Embryonic facial prominence (tissue), 1 donor: ENCODE data around the gene CCDC117.
"Not testable (repeated sequence)": the region's sequence is repeated elsewhere in the genome, so short reads cannot be mapped to it uniquely, and the experiment has no call there.

Source experiments
- DNase-seq: peaks from one replicate; pipeline ENCODE4 v3.0.0-alpha.2; 2016; ENCODE audit errors: extremely low spot score

The CCDC117 gene

DNA sequence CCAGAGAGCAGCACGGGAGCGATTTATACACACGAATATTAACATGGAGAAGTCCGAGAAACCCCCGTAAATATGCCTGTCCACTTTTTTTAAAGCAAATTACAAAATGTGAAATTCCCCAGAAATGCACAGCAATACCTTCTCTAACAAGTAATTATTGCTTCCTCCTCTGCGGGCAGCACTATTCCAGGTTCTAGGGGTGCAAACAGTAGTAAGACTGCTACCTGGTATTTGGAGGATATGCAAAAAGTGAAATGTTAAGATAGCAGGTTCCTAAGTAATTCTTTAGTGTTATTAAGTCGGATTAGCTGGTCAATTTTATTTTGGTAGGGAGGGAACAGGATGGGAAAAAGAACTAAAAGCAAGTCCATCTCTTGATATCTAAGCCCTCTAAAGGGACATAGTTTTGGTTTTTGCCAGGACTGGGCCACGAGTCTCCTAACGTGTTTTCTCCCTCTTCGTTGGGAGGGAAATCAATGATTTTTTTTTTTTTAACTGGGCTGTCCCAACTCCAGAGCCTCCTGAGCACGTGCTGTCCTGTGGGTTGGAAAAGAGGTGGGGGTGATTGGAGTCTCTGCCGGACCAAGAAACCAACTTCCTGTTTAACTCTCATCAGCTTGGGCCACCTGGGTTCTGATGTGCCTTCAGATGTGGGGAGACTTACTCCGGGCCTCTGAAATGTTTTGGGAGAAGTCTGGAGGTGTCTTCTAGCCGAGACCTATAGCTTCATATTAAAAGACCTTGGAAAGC lies 29.5 kb downstream of the CCDC117 start:
- DNase-seq: no peak

DNA sequence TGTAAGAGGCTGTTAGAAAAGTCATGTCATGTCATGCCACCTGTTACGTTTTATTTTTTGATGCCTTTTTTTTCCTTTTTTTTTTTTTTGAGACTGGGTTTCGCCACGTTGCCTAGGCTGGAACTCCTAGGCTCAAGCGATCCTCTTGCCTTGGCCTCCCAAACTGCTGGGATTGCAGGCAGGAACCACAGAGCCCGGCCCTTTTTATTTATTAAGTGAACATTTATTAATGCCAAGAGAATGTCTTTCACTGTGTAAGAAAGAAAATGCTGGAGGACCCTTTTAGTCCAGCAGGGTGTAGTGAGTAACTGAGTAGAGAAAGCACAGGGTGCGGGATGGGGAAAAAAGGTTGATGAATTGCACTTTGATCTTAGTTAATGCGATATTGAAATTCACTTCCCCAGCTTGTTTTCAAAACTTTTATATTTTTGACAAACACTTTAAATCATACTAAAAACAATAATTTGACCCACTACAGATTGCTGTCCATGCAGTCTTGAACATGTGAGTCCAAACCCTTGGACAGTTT lies 30.2 kb downstream of the CCDC117 start:
- no peak for DNase-seq

DNA sequence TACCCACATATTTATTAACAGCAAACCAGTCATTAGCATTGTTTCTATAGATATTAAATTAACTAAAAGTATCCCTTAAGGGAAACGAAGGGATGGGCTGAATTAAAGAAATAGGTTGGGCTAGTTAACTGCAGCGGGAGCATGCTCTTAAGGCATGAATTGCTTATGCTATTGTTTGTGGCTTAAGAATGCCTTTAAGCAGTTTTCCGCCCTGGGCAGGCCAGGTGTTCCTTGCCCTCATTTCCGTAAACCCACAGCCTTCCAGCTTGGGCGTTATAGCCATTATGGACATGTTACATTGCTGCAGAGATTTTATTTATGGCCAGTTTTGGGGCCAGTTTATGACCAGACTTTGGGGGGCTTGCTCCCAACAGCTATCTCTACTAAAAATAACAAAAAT lies 32.9 kb downstream of the CCDC117 start:
- not testable (repeated sequence) for DNase-seq

DNA sequence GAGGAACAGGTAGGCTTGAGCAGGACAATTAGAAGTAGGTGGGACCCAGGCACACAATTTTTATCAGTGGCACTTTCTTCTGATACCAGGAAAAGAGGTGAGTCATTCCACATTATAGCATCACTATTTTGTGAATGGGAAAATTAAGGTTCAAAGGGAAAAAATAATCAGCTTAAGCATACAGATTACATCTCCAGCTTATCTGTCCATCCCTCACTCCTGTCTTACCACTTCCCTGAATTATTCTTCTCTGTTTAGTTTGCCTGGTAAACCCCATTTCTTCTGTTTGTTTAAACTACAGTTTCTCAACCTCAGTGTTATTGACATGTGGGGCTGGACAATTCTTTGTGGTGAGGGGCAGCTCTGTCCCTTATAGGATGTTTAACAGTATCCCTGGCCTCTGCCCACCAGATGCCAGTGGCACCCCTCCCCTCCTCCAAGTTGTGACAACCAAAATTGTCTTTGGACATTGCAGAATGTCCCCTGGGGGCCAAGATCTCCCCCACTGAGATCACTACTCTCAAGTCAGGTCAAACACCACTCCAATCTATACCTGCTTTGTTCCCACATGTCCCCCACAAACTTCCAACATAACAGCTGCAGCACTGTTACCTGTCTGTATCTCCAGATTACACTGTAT lies 36.3 kb downstream of the CCDC117 start:
- no peak for DNase-seq

DNA sequence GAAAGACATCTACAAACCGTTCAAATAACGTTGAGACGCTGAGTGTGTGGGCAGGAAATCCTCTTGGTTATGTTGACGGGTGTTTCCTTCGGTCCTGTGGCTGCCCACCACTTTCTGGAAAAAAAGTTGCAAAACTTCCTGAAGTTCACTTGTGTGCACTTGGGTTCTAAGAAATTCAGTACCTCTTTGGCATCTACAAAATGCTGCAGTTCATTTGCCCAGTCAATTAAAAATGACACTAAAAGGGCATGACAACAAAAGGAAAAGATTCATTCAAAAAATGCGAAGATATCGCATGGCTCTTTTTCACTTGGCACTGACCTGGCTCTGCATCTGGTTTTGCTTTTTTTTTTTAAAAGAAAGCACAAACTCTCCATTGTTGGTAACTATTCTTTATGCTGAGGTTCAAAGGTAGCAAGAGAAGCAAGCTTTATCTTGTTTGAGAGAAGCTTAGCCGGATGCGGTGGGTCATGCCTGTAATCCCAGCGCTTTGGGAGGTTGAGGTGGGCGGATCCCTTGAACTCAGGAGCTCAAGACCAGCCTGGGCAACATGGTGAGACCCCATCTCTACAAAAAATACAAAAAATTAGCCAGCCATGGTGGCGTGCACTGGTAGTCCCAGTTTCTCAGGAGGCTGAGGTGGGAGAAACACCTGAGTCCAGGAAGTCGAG lies 38.5 kb downstream of the CCDC117 start:
- no peak for DNase-seq

DNA sequence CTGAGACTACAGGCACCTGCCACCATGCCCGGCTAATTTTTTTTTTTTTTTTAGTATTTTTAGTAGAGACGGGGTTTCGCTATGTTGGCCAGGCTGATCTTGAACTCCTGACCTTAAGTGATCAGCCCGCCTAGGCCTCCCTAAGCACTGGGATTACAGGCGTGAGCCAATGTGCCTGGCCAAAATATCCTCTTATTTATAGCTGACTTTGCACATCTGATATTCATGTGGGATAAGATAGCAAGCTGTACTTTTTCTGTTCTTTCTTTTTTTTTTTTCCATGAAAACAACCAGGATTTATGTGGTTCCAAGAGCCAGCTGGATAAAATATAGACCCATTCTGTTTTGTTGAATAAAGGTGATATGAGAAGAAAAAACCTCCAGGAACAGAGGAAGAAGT lies 40.0 kb downstream of the CCDC117 start:
- no peak for DNase-seq

DNA sequence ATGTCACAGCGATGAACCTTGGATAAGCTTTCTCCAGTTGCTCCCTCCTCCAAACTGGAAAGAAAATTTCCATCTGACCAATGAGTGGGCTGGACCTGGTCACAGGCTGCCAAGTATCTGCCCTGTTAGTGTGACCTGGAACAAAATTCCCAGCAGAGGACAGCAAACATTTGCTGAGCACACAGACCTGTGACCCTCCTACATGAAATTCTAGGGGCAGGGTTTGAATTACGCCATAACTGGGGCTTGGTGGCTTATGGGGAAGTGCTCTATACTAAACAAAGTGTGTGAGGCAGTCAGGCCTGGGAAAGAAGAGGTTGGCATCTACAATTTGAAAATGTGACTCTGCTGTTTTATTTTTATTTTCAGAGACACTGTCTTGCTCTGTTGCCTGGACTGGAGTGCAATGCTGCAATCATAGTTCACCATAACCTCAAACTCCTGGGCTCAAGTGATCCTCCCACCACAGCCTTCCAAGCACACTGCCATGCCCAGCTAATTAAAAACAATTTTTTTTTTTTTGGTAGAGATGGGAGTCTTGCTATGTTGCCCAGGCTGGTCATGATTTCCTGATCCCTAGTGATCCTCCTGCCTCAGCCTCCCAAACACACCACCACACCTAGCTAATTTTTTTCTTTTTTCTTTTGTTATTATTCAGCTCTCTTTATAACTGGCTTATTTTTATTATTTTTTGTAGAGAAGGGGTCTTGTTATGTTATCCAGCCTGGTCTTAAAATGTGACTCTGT lies 41.5 kb downstream of the CCDC117 start:
- DNase-seq: no peak

DNA sequence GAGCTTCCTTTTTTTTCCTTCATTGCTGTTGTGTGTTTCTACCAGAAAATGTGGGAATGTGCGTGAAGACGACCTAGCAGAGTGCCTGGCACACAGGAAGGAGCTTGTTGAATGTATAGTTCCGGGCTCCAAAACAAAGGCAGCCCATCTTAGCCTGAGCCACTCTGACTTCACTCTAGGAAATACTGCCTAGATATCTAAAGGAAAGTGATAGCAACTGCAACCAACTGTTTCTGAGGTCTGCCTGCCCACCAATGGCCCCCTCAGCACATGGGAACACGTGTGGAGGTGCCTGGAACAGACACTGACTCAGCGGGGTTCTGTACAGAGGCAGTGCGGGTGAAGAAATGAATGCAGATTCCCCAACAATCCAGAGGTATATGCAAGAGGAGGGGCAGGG lies 42.6 kb downstream of the CCDC117 start:
- DNase-seq: no peak

DNA sequence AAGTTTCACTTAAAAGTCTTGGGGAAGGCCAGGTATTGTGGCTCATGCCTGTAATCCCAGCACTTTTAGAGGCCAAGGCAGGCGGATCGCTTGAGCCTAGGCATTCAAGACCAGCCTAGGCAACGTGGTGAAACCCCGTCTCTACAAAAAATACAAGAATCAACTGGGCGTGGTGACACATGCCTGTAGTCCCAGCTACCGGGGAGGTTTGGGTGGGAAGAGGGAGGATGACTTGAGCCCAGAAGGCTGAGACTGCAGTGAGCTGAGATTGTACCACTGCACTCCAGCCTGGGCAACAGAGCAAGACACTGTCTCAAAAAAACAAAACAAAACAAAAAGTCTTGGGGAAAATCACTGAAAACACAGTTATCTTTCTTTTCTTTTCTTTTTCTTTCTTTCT lies 43.2 kb downstream of the CCDC117 start:
- no peak for DNase-seq

DNA sequence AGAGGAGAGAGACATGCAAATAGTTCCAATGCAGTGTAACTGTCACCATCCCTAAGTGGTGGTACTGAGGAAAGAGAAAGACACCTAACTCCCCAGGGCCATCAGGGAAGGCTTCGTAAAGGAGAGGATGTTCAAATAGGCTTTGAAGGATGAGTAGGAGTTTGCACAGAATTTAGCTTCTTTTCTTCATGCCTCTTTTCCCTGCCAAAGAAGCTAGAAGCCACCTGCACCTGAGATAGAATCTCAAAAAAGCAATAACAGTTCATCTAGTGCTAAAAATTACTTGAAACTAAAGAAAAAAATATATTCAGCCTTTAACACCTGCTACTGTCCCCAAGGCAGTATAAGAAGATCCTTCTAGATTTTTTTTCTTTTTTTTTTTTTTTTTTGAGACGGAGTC lies 44.6 kb downstream of the CCDC117 start:
- no peak for DNase-seq

DNA sequence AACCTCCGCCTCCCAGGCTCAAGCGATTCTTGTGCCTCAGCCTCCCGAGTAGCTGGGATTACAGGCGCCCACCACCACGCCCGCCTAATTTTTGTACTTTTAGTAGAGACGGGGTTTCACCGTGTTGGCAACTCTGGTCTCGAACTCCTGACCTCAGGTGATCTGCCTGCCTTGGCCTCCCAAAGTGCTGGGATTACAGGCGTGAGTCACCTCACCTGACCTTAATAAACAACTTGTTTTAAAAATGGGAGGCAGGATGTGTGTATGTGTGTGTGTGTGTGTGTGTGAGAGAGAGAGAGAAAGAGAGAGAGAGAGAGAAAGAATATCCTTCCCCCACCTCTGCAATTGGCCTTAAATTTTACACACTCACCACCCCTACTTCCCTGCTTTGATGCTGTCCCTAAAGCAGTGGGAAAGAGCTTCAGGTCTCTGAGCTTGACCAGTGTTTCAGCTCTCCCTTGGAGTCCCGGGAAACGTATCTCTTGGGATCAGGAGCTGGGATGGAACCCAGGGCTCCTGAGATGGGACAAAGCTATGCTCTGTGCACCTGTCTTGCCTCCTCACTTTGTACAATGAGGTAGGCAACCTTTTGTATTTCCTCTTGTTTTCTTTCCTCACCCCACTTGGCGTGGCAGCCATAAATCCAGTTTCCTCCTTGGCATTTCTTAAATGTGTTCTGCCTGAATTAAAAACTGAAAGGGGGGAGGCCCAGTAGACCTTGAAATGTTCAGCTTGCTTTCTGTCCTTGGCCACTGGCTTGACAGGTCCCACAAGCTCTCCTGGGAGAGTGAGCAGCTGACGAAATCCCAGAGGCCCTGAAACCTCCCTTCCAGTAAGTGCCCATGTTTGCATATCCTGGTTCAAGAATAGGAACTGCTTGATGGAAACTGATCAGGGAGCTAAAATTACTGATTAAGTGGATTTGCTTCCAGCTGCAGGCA lies 45.7 kb downstream of the CCDC117 start:
- no peak for DNase-seq

DNA sequence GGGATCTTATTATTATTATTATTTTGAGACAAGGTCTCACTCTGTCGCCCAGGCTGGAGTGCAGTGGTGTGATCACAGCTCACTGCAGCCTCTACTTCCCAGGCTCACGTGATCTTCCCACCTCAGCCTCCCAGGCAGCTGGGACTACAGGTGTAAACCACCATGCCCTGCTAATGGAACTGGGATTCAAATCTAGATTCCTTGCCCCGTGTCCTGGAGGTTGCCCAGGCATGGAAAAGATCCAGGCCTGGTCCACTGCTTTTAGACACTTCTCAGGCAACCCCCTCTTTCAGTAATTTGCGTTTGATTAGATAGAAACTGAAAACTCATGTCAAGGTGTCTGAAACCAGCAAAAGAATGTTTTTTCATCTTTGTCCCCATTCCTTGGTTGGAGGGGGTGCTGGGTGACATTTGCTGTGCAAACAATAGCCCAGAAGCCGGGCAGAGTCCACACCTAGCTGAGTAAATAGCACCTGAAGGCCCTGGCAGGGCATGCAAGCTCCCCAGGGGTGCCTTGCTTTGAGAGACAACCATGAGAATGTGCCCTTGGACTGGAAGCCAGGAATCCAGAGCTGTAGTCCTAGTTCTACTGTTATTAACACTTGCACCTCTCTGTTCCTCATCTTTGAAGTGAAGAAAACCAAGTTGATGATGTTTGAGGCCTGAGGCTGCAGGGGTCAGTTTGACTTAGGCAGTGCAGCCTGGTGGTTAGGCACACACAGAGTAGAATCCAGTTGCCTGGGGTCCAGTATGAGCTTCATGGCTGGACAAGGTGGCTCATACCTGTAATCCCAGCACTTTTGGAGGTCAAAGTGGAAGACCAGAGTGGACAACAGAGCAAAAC lies 47.0 kb downstream of the CCDC117 start:
- DNase-seq: no peak

DNA sequence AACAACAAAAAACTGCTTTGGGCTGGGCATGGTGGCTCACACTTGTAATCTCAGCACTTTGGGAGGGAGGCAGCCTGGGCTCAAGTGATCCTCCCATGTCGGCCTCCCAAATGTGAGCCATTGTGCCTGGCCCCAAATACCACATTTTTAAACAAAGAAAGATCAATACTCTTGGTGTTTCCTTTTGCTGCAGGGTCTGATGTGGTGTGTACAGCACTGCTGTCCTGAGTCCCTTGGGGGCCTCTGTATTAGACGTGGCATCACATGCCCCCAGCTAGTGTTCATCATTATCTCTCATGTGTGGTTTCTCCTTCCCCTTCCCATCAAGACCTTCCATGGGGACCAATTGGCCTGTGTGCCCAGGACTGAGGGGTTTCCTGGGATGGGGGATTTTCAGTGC lies 48.4 kb downstream of the CCDC117 start:
- DNase-seq: no peak

DNA sequence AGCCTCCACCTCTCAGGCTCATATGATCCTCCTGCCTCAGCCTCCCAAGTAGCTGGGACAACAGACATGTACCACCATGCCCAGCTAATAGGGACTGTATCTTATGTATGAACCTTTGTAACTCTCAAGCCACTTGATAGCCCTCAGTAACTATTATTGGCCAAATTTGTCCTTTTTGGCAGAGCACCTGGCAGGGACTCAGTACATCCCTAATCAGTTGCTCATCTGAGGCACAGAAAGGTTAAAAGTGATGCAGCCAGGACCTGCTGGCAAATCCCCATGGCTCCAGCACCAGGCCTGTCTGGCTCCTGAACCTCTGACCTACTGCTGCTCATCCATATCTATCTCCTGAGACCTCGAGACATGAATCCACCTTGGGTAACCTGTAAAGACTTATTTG lies 49.0 kb downstream of the CCDC117 start:
- DNase-seq: no peak

DNA sequence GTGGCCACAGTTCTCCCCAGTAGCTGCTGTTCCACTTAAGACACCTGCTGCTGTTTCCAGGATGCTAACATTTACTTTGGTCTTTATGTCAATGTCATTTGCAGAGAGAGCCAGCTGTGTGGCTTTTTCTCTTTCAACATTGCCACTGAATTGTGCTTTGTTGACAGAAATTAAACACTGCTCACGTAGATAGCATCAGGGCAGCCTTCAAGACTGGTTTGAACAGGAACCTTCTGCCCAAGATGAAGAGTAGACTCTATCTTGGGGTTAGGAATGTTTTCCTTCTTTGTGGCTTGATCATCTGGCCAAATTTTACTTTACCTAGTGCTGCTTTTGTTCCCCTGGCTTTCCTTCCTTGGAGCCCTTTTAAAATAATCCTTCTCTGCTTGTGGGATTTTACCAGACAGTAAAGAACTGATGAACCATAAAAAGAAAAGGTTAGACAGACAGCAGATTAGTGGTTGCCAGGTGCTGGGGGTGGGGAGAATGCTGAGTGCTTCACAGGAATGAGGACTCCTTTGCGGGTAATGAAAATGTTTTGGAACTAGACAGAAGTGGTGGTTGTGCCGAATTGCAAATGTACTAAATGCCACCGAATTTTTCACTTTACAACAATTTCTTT lies 50.5 kb downstream of the CCDC117 start:
- no peak for DNase-seq

DNA sequence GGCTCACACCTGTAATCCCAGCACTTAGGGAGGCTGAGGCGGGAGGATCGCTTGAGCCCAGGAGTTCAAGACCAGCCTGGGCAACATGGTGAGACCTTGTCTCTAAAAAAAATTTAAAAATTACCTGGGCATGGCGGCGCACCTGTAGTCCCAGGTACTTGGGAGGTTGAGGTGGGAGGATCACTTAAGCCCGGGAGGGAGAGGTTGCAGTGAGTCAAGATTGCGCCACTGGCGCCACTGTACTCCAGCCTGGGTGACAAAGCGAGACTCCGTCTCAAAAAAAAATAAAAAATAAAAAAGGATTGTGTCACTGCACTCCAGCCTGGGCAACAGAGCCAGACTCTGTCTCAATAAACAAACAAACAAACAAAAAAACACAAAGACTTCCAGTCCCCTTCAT lies 52.0 kb downstream of the CCDC117 start:
- DNase-seq: not testable (repeated sequence)

DNA sequence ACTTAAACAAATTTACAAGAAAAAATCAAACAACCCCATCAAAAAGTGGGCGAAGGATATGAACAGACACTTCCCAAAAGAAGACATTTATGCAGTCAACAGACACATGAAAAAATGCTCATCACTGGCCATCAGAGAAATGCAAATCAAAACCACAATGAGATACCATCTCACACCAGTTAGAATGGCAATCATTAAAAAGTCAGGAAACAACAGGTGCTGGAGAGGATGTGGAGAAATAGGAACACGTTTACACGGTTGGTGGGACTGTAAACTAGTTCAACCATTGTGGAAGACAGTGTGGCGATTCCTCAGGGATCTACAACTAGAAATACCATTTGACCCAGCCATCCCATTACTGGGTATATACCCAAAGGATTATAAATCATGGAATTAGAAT lies 53.9 kb downstream of the CCDC117 start:
- DNase-seq: not testable (repeated sequence)

DNA sequence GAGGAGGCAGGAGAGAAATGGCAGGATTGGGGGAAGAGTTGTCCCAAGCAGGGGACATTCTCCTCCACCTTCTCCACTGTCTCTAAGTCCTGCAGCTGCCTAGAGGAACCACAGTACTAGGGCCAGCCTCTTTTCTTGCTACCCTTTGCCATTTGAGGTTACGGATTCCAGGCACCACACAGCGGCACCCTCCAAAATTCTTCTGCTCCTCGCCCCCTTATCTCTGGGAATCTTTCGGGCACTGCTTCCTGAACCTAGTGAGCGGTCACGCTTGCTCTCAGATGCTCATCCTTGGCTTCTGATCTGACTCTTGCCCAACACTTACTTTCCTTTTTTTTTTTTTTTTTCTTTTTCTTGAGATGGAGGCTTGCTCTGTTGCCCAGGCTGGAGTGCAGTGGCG lies 54.4 kb downstream of the CCDC117 start:
- DNase-seq: no peak

DNA sequence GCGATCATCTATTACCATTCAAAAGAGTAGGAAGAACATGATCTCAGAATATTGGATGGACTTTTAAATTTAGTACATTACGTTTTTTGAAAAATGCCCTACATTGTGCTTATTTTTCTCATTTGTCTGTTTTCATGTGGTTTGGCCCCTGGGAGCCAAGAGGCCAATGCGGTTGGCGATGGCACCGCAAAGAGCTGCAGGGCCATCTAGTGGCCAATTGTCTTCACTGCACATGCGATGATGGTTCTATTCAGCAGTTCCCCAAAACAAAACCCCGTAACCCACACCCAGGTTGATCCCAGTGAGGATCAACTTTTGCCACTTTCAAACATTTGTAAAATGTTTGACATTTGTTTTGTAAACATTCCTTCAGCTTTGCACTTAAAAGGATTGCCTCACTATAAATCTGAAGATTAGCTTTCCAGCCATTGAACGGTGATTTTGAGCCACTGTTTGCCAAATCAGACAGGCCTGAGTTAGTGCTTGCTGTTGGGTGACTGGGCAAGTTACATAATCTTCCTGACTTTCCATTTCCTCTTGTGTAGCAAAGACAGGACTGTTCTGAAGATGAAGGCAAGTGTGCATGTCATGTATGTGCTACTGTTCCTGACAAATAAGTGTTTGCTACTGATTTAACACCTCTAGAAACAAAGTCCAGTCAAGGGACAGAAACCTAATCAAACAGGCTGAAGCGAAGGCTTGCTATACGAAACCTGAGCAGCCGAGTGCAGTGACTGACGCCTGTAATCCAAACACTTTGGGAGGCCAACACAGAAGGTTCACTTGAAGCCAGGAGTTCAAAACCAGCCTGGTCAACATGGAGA lies 57.1 kb downstream of the CCDC117 start:
- no peak for DNase-seq
